ENCODE results near the gene CPT2. TPM values are rescaled to one million over a fixed set of nuclear protein-coding genes. Genes with fewer than 3 reads are reported as not detected.

Gene CPT2
- total RNA-seq, 1 donor from 2014 or later, result 19.0 TPM

DNA sequence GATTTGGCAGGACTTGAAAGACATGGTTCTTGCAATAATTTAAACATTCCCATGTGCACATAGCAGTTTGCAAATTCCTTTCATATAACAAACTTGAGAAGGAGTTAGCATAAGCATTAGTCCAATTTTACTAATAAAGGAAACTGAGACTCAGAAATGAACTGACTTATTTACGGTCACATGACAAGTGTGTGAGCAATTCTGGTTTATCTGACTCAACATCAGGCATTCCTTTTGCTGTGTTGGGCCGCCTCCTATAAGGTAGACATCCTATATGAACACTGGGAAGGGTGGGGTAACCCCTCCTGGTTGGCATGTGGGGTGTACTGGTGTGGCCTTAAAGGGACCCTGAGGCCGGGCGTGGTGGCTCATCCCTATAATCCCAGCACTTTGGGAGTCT, 8.5 kb upstream of the CPT2 start:
- Histone ChIP-seq H4K20me1 (ENCODE audit: low read depth) (no peaks in the 10 kb centered on the region), H3K4me3 (no peak overlapping the region), H2AFZ (replicated peaks) (no peak overlapping the region), H3K4me2 (no peak overlapping the region), H3K27me3 (no peaks in the 10 kb centered on the region), H3K79me2 (ENCODE audit: low read depth) (no peaks in the 10 kb centered on the region), H3K9ac (no peak overlapping the region), H3F3A (ENCODE audit: low read depth) (no peaks in the 10 kb centered on the region), H3K27ac (no peak overlapping the region), H3K9me3 (ENCODE audit: low read depth) (no peaks in the 10 kb centered on the region), H3K36me3 (no peaks in the 10 kb centered on the region), H3K4me1 (peaks cover 4% of the 10 kb centered on the region)
- peaks cover 5% of the 10 kb centered on the region for H3K4me1 Mint-ChIP-seq
- DNase-seq (ENCODE audit: low spot score), result no peak
- H3K4me3 Mint-ChIP-seq, result no peak overlapping the region
- H3K27me3 Mint-ChIP-seq (ENCODE audit: insufficient read depth, low read depth), result peaks cover 2% of the 10 kb centered on the region
- no peaks in the 10 kb centered on the region for H3K36me3 Mint-ChIP-seq
- H3K9me3 Mint-ChIP-seq, result peaks cover 2% of the 10 kb centered on the region
- TF ChIP-seq EZH2 (IDR thresholded peaks at IDR 0.05) (no peak), EZH2phosphoT487 (IDR thresholded peaks at IDR 0.05) (no peak), CTCF (IDR thresholded peaks at IDR 0.05) (no peak)
- H3K27ac Mint-ChIP-seq, result no peak overlapping the region

- H3K9me3 Mint-ChIP-seq, result peaks cover 2% of the 10 kb centered on the region
- H3K36me3 ChIP-seq, result no peaks in the 10 kb centered on the region
- H3K4me1 ChIP-seq, result no peaks in the 10 kb centered on the region
- peaks cover 2% of the 10 kb centered on the region for H3K27me3 Mint-ChIP-seq (ENCODE audit: insufficient read depth, low read depth)
- no peaks in the 10 kb centered on the region for H3K79me2 ChIP-seq (ENCODE audit: low read depth)
- H2AFZ ChIP-seq (replicated peaks), result no peak overlapping the region
- peaks cover 5% of the 10 kb centered on the region for H3K4me1 Mint-ChIP-seq
- H3K9ac ChIP-seq, result no peak overlapping the region
- no peak for TF ChIP-seq CTCF (IDR thresholded peaks at IDR 0.05)
- TF ChIP-seq EZH2 (IDR thresholded peaks at IDR 0.05), result no peak
- TF ChIP-seq EZH2phosphoT487 (IDR thresholded peaks at IDR 0.05), result no peak
- no peak overlapping the region for H3K4me3 Mint-ChIP-seq
- H3F3A ChIP-seq (ENCODE audit: low read depth), result no peaks in the 10 kb centered on the region
- H3K4me2 ChIP-seq, result no peak overlapping the region
- no peaks in the 10 kb centered on the region for H3K9me3 ChIP-seq (ENCODE audit: low read depth)
- H3K27ac ChIP-seq, result no peak overlapping the region
- H3K27ac Mint-ChIP-seq, result no peak overlapping the region
- H4K20me1 ChIP-seq (ENCODE audit: low read depth), result no peaks in the 10 kb centered on the region
- H3K36me3 Mint-ChIP-seq, result no peaks in the 10 kb centered on the region
- no peak for DNase-seq (ENCODE audit: low spot score)
- no peak overlapping the region for H3K4me3 ChIP-seq
- no peaks in the 10 kb centered on the region for H3K27me3 ChIP-seq
Measured at GRCh38 chr1:53189061-53189460, 7.6 kb upstream of the CPT2 start.

- no peak overlapping the region for H3K9ac ChIP-seq
- no peaks in the 10 kb centered on the region for H3K36me3 Mint-ChIP-seq
- H3K4me3 Mint-ChIP-seq, result no peak overlapping the region
- no peaks in the 10 kb centered on the region for H3K4me1 ChIP-seq
- H3K27me3 Mint-ChIP-seq (ENCODE audit: insufficient read depth, low read depth), result peaks cover 2% of the 10 kb centered on the region
- H3K9me3 ChIP-seq (ENCODE audit: low read depth), result no peaks in the 10 kb centered on the region
- no peaks in the 10 kb centered on the region for H4K20me1 ChIP-seq (ENCODE audit: low read depth)
- no peaks in the 10 kb centered on the region for H3F3A ChIP-seq (ENCODE audit: low read depth)
- DNase-seq (ENCODE audit: low spot score), result peak; percentile 41
- TF ChIP-seq EZH2phosphoT487 (IDR thresholded peaks at IDR 0.05), result no peak
- TF ChIP-seq CTCF (IDR thresholded peaks at IDR 0.05), result no peak
- no peak for TF ChIP-seq EZH2 (IDR thresholded peaks at IDR 0.05)
- no peak overlapping the region for H3K4me2 ChIP-seq
- H3K79me2 ChIP-seq (ENCODE audit: low read depth), result no peaks in the 10 kb centered on the region
- peaks cover 2% of the 10 kb centered on the region for H3K9me3 Mint-ChIP-seq
- H3K27ac Mint-ChIP-seq, result peak overlapping the region; percentile 89
- no peak overlapping the region for H2AFZ ChIP-seq (replicated peaks)
- no peaks in the 10 kb centered on the region for H3K27me3 ChIP-seq
- H3K4me3 ChIP-seq, result no peak overlapping the region
- no peaks in the 10 kb centered on the region for H3K36me3 ChIP-seq
- no peak overlapping the region for H3K27ac ChIP-seq
- peaks cover 5% of the 10 kb centered on the region for H3K4me1 Mint-ChIP-seq
Measured at GRCh38 chr1:53190210-53190611, 6.4 kb upstream of the CPT2 start.
